Measurements from ENCODE around the gene FOXP4. TPM values are rescaled to one million over a fixed set of nuclear protein-coding genes. Genes with fewer than 3 reads are reported as not detected.

The FOXP4 gene
- total and polyA plus RNA-seq, 2 of the 13 experiments (the other 11 are each of a cell fraction or from before 2014, with no cell fraction given) = 11.0 to 12.4 TPM

DNA sequence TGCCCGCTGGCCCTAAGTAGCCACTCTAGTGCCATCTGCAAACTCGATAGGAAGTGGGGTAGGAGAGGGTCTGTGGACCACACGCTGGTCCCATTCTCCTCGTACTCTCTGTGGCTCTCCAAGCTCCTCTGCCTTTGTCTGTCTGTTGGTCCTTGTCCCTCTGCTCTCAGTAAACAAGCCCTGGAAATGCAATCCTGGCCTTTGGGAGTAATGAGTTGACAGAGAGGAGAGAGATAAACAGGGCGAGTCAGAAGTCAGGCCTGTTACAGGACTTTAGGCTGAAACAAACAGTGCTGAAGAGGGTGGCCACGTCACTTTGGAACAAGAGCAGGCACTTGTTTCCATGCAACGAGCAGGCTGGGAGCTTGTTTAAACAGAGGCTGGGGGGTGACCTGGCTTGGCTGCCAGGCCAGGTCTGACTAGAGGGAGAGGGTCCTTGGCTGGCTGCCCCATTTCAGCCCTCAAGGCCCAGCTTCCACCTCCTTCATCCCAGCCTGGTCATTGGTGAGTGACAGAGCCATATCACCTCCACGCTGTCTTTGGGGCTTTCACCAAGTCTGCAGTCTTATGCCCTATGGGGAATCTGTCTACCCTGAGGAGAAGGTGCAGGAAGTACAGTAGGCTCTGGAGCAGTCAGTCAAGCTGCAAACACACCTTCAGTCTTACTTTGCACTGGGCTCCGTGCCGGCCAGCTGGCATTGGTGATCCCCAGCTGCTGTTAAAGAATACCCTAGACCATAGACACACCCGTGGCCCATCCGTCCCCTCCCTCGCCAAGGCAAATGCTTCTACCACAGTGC lies 22.6 kb downstream of the FOXP4 start (continued):
- TF ChIP-seq, protein P1, sequence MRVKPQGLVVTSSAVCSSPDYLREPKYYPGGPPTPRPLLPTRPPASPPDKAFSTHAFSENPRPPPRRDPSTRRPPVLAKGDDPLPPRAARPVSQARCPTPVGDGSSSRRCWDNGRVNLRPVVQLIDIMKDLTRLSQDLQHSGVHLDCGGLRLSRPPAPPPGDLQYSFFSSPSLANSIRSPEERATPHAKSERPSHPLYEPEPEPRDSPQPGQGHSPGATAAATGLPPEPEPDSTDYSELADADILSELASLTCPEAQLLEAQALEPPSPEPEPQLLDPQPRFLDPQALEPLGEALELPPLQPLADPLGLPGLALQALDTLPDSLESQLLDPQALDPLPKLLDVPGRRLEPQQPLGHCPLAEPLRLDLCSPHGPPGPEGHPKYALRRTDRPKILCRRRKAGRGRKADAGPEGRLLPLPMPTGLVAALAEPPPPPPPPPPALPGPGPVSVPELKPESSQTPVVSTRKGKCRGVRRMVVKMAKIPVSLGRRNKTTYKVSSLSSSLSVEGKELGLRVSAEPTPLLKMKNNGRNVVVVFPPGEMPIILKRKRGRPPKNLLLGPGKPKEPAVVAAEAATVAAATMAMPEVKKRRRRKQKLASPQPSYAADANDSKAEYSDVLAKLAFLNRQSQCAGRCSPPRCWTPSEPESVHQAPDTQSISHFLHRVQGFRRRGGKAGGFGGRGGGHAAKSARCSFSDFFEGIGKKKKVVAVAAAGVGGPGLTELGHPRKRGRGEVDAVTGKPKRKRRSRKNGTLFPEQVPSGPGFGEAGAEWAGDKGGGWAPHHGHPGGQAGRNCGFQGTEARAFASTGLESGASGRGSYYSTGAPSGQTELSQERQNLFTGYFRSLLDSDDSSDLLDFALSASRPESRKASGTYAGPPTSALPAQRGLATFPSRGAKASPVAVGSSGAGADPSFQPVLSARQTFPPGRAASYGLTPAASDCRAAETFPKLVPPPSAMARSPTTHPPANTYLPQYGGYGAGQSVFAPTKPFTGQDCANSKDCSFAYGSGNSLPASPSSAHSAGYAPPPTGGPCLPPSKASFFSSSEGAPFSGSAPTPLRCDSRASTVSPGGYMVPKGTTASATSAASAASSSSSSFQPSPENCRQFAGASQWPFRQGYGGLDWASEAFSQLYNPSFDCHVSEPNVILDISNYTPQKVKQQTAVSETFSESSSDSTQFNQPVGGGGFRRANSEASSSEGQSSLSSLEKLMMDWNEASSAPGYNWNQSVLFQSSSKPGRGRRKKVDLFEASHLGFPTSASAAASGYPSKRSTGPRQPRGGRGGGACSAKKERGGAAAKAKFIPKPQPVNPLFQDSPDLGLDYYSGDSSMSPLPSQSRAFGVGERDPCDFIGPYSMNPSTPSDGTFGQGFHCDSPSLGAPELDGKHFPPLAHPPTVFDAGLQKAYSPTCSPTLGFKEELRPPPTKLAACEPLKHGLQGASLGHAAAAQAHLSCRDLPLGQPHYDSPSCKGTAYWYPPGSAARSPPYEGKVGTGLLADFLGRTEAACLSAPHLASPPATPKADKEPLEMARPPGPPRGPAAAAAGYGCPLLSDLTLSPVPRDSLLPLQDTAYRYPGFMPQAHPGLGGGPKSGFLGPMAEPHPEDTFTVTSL (CRISPR knock-in tag; IDR thresholded peaks at IDR 0.05; ENCODE audit: borderline replicate concordance) = peak; percentile 97; the same call in 1 of the 2 replicates
- TF ChIP-seq TFDP2 (CRISPR knock-in tag; IDR thresholded peaks at IDR 0.05) (0 out of 2 replicates have a peak, but pooled peaks have one; percentile 33), ZFX (CRISPR knock-in tag; IDR thresholded peaks at IDR 0.05; ENCODE audit: low read depth) (peak; percentile 94), PPARG (CRISPR knock-in tag; conservative IDR thresholded peaks at IDR 0.05) (peak; percentile 86), SP5 (CRISPR knock-in tag; IDR thresholded peaks at IDR 0.05; ENCODE audit: borderline replicate concordance, low read depth) (peak; percentile 92), MZF1 (CRISPR knock-in tag; IDR thresholded peaks at IDR 0.05; ENCODE audit: borderline replicate concordance) (no peak), SIN3A (IDR thresholded peaks at IDR 0.05; ENCODE audit: borderline replicate concordance, low read depth, low read length) (peak; percentile 88; the same call in 1 of the 2 replicates), POLR2A (IDR thresholded peaks at IDR 0.05; ENCODE audit: insufficient read depth in 1 of 2, low read depth in 2 of 2, low read length in 2 of 2) (peak in 1 of 2 experiments; percentile 11; a peak in 1 of 4 replicates), ZNF678 (CRISPR knock-in tag; IDR thresholded peaks at IDR 0.05) (no peak), ZSCAN29 (CRISPR knock-in tag; conservative IDR thresholded peaks at IDR 0.05) (no peak; the same call in none of the 2 replicates), TBX3 (IDR thresholded peaks at IDR 0.05; ENCODE audit: borderline replicate concordance) (peak; percentile 89), KDM5B (CRISPR knock-in tag; IDR thresholded peaks at IDR 0.05; ENCODE audit: borderline replicate concordance) (peak; percentile 90; the same call in 1 of the 2 replicates), ZNF710 (CRISPR knock-in tag; IDR thresholded peaks at IDR 0.05; ENCODE audit: borderline replicate concordance) (peak; percentile 99), KLF11 (CRISPR knock-in tag; IDR thresholded peaks at IDR 0.05) (peak; percentile 49; the same call in 1 of the 2 replicates), ZKSCAN1 (IDR thresholded peaks at IDR 0.05; ENCODE audit: low read length) (no peak), ZNF33B (CRISPR knock-in tag; IDR thresholded peaks at IDR 0.05) (0 out of 2 replicates have a peak, but pooled peaks have one; percentile 45), HNF1B (CRISPR knock-in tag; IDR thresholded peaks at IDR 0.05) (peak; percentile 97), ZNF615 (CRISPR knock-in tag; IDR thresholded peaks at IDR 0.05; ENCODE audit: borderline replicate concordance) (0 out of 2 replicates have a peak, but pooled peaks have one; percentile 31)

Measured in HepG2 (cell line).